CD14-positive monocyte (primary cell): ENCODE data around the gene BMAL2. TPM values are rescaled to one million over a fixed set of nuclear protein-coding genes. Genes with fewer than 3 reads are reported as not detected.

Experiments
- DNase-seq, 3 donors: peaks; one replicate each; pipeline ENCODE4 v3.0.0-alpha.2; 2011 to 2022
- H2AFZ ChIP-seq: 2 replicates; pipeline ENCODE4 v1.6.0; 2012; ENCODE audit warnings: mild to moderate bottlenecking, low read depth, low read length, inconsistent platforms; ENCODE audit not compliant: insufficient read depth, poor library complexity, severe bottlenecking
- H3K27ac ChIP-seq, 2 donors: 1 replicate in 1 of 2; 2 replicates in 1 of 2; pipeline ENCODE4 v1.5.1; 2012 to 2013; ENCODE audit warnings: low read length in 2 of 2, control low read depth in 1 of 2, inconsistent platforms in 1 of 2, low read depth in 1 of 2, mild to moderate bottlenecking in 1 of 2
- H3K27me3 ChIP-seq, 2 donors: one replicate each; pipeline versions ENCODE4 v1.6.0 to v1.6.1; 2011 to 2013; ENCODE audit warnings: low read length in 2 of 2; ENCODE audit not compliant: control insufficient read depth in 2 of 2, insufficient read depth in 2 of 2
- H3K36me3 ChIP-seq, 2 donors: replicated peaks in 1 of 2; 1 replicate in 1 of 2; 2 replicates in 1 of 2; pipeline versions ENCODE4 v1.5.1 to v1.6.1; 2012 to 2013; ENCODE audit warnings: low read length in 2 of 2, control low read depth in 1 of 2, inconsistent platforms in 1 of 2, mild to moderate bottlenecking in 1 of 2; ENCODE audit not compliant: insufficient read depth in 2 of 2, control insufficient read depth in 1 of 2
- H3K4me1 ChIP-seq, 2 donors: 1 replicate in 1 of 2; 2 replicates in 1 of 2; pipeline versions ENCODE4 v1.5.1 to v1.6.1; 2012 to 2013; ENCODE audit warnings: low read length in 2 of 2, control low read depth in 1 of 2, inconsistent platforms in 1 of 2, mild to moderate bottlenecking in 1 of 2, moderate library complexity in 1 of 2; ENCODE audit not compliant: insufficient read depth in 2 of 2, control insufficient read depth in 1 of 2
- H3K4me2 ChIP-seq: replicated peaks from 2 replicates; pipeline ENCODE3; 2012; ENCODE audit warnings: low read length, moderate library complexity, mild to moderate bottlenecking; ENCODE audit not compliant: poor library complexity, severe bottlenecking; ENCODE audit errors: extremely low read depth
- H3K4me3 ChIP-seq, 3 experiments: fragments of 200-600 bp in 1 of 3; sonication (generic) in 1 of 3; replicated peaks in 1 of 3; 1 replicate in 2 of 3; 2 replicates in 1 of 3; pipeline ENCODE4 v1.5.1; 2011 to 2013; ENCODE audit warnings: low read length in 3 of 3, mild to moderate bottlenecking in 3 of 3, control low read depth in 2 of 3, low read depth in 2 of 3, inconsistent platforms in 1 of 3, moderate library complexity in 1 of 3
- H3K79me2 ChIP-seq: 2 replicates; pipeline ENCODE4 v1.6.0; 2012; ENCODE audit warnings: mild to moderate bottlenecking, control low read depth, inconsistent platforms, low read length, moderate library complexity; ENCODE audit not compliant: insufficient read depth
- H3K9ac ChIP-seq: 2 replicates; pipeline ENCODE4 v1.6.0; 2017; ENCODE audit warnings: low read length, mild to moderate bottlenecking; ENCODE audit not compliant: insufficient read depth, poor library complexity, severe bottlenecking
- H3K9me3 ChIP-seq, 2 donors: replicated peaks in 1 of 2; 1 replicate in 1 of 2; 2 replicates in 1 of 2; pipeline versions ENCODE4 v1.5.1 to v1.6.1; 2012 to 2013; ENCODE audit warnings: low read length in 2 of 2, control low read depth in 1 of 2; ENCODE audit not compliant: control insufficient read depth in 1 of 2, insufficient read depth in 1 of 2
- H4K20me1 ChIP-seq: 2 replicates; pipeline ENCODE4 v1.6.0; 2012; ENCODE audit warnings: mild to moderate bottlenecking, low read length, control low read depth, moderate library complexity; ENCODE audit not compliant: insufficient read depth
- H3K27ac Mint-ChIP-seq, 7 donors: one replicate each; pipeline ENCODE4 v1.8.0; 2020; ENCODE audit warnings: mild to moderate bottlenecking in 7 of 7, mixed read lengths in 7 of 7, moderate library complexity in 6 of 7, inconsistent platforms in 2 of 7
- H3K27me3 Mint-ChIP-seq, 3 donors: one replicate each; pipeline ENCODE4 v1.8.0; 2021 to 2022; ENCODE audit warnings: low read depth in 3 of 3, mild to moderate bottlenecking in 3 of 3, mixed read lengths in 3 of 3, moderate library complexity in 3 of 3, inconsistent platforms in 1 of 3
- H3K36me3 Mint-ChIP-seq, 2 donors: one replicate each; pipeline ENCODE4 v1.8.0; 2020; ENCODE audit warnings: mixed read lengths in 2 of 2, inconsistent platforms in 1 of 2, mild to moderate bottlenecking in 1 of 2
- H3K4me1 Mint-ChIP-seq: one replicate; pipeline ENCODE4 v1.8.0; 2020; ENCODE audit warnings: mild to moderate bottlenecking, mixed read lengths
- H3K4me3 Mint-ChIP-seq, 2 donors: one replicate each; pipeline ENCODE4 v1.8.0; 2020; ENCODE audit warnings: mild to moderate bottlenecking in 2 of 2, mixed read lengths in 2 of 2, moderate library complexity in 1 of 2
- H3K9me3 Mint-ChIP-seq, 7 donors: one replicate each; pipeline ENCODE4 v1.8.0; 2020 to 2022; ENCODE audit warnings: mixed read lengths in 7 of 7, mild to moderate bottlenecking in 6 of 7, moderate library complexity in 6 of 7, inconsistent platforms in 2 of 7
- WGBS: methylation state at CpG from one replicate; pipeline ENCODE4 v1.1.5; 2013; ENCODE audit warnings: missing lambda C conversion rate; ENCODE audit not compliant: insufficient coverage; 5-methylcytosine and 5-hydroxymethylcytosine counted together
- intact Hi-C, 2 donors: fragments of 100-400 bp; cut with micrococcal nuclease; formaldehyde crosslinking; loops; one replicate each; pipeline versions ENCODE4 v1.15.0 to v1.15.1; 2023
- polyA plus RNA-seq, 3 donors: library from polyadenylated mRNA; depleted of rRNA in 1 of 3; unstranded in 2 of 3; stranded (reverse) in 1 of 3; fragments of 300-500 nt in 2 of 3; fragments of >200 nt in 1 of 3; fragmentation: Illumina TruSeq in 2 of 3; gene quantifications; 1 replicate in 2 of 3; 2 replicates in 1 of 3; pipeline ENCODE4 v1.2.3, GENCODE V29; 2012 to 2021
- TF ChIP-seq, protein P1 (sequence below): fragments of 200-600 bp; IDR thresholded peaks from one replicate; pipeline ENCODE4 v1.8.0; 2022; ENCODE audit warnings: antibody characterized with exemption, mild to moderate bottlenecking

The BMAL2 gene
- polyA plus RNA-seq, 3 donors, result 0.55 to 2.1 (median 1.8) TPM

GRCh38 chr12:27355979-27356378 lies 23.3 kb downstream of the BMAL2 start:
- TF ChIP-seq, protein P1, sequence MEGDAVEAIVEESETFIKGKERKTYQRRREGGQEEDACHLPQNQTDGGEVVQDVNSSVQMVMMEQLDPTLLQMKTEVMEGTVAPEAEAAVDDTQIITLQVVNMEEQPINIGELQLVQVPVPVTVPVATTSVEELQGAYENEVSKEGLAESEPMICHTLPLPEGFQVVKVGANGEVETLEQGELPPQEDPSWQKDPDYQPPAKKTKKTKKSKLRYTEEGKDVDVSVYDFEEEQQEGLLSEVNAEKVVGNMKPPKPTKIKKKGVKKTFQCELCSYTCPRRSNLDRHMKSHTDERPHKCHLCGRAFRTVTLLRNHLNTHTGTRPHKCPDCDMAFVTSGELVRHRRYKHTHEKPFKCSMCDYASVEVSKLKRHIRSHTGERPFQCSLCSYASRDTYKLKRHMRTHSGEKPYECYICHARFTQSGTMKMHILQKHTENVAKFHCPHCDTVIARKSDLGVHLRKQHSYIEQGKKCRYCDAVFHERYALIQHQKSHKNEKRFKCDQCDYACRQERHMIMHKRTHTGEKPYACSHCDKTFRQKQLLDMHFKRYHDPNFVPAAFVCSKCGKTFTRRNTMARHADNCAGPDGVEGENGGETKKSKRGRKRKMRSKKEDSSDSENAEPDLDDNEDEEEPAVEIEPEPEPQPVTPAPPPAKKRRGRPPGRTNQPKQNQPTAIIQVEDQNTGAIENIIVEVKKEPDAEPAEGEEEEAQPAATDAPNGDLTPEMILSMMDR, result no peak
- intact Hi-C loops, result no loop called here
- WGBS, result no CpG with 5 or more reads among the region's 1 CpG
- peaks cover 0 to 1% (median 0%) of the 10 kb centered on the region in 7 donors for H3K9me3 Mint-ChIP-seq
- no peak overlapping the region for H3K4me3 Mint-ChIP-seq
- Histone ChIP-seq H3K27ac (no peak overlapping the region), H3K9me3 (no peaks in the 10 kb centered on the region), H3K4me2 (no peak overlapping the region), H3K79me2 (no peaks in the 10 kb centered on the region), H3K4me1 (no peaks in the 10 kb centered on the region), H4K20me1 (no peaks in the 10 kb centered on the region), H3K9ac (no peak overlapping the region), H2AFZ (no peak overlapping the region), H3K27me3 (no peaks in the 10 kb centered on the region), H3K4me3 (no peak overlapping the region), H3K36me3 (no peaks in the 10 kb centered on the region)
- H3K36me3 Mint-ChIP-seq, result no peaks in the 10 kb centered on the region
- no peak overlapping the region for H3K27ac Mint-ChIP-seq
- DNase-seq, result no peak
- H3K4me1 Mint-ChIP-seq, result no peaks in the 10 kb centered on the region
- no peaks in the 10 kb centered on the region for H3K27me3 Mint-ChIP-seq

DNA sequence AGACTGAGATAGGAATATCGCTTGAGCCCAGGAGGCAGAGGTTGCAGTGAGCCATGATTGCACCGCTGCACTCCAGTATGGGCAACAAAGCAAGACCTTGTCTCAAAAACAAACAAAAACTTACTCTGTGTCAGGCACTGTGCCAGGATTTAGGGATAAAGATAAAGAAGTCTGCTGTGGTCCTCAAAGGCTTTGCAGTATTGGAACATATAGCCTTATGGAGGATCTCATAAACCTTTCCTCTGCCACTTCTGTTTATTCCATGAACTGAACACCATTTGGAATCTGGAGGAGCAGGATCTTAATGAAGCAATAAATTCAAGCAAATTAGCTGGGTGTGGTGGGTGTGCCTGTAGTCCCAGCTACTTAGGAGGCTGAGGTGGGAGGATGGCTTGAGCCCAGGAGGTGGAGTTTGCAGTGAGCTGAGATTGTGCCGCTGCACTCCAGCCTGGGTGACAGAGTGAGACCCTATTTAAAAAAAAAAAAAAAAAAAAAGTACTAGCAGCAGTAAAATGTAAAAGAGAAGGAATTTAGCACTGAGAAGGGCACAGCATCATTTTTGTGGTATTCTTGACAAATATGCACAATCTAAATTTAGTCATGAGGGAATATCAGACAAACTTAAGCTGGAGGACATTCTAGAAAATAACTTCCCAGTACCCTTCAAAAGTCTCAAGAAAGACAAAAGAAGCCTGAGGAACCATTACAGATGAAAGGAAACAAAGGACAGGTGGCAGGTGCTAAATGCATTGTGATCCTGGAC lies 27.1 kb downstream of the BMAL2 start:
- H3K27ac Mint-ChIP-seq, result no peak overlapping the region
- H3K27me3 Mint-ChIP-seq, result peaks cover 0 to 1% (median 0%) of the 10 kb centered on the region in 3 donors
- no peak overlapping the region for H3K4me3 ChIP-seq
- H3K36me3 Mint-ChIP-seq, result no peaks in the 10 kb centered on the region
- no peak overlapping the region for H3K4me2 ChIP-seq
- no peak for DNase-seq
- no peak overlapping the region for H3K27ac ChIP-seq
- no peaks in the 10 kb centered on the region for H4K20me1 ChIP-seq
- no peaks in the 10 kb centered on the region for H3K9me3 Mint-ChIP-seq
- no CpG with 5 or more reads among the region's 3 CpGs for WGBS
- no peaks in the 10 kb centered on the region for H3K9me3 ChIP-seq
- no peak overlapping the region for H2AFZ ChIP-seq
- H3K4me3 Mint-ChIP-seq, result no peak overlapping the region
- intact Hi-C loops, result no loop called here
- H3K36me3 ChIP-seq, result no peaks in the 10 kb centered on the region
- TF ChIP-seq, protein P1, result no peak
- H3K9ac ChIP-seq, result no peak overlapping the region
- no peaks in the 10 kb centered on the region for H3K27me3 ChIP-seq
- no peaks in the 10 kb centered on the region for H3K79me2 ChIP-seq
- H3K4me1 Mint-ChIP-seq, result no peaks in the 10 kb centered on the region
- no peaks in the 10 kb centered on the region for H3K4me1 ChIP-seq
